ENCODE data around the gene PLAAT4. TPM values are rescaled to one million over a fixed set of nuclear protein-coding genes. Genes with fewer than 3 reads are reported as not detected.
"Not testable (repeated sequence)": the region's sequence is repeated elsewhere in the genome, so short reads cannot be mapped to it uniquely, and the experiment has no call there.

PLAAT4 gene
- polyA plus RNA-seq, 2 of the 4 experiments (the other 2 are of a cell fraction) = 0.74 to 1.6 TPM

GRCh38 chr11:63550156-63550700, 13.6 kb downstream of the PLAAT4 start:
- ATAC-seq; CTCF ChIA-PET; H3K4me2 ChIP-seq; H3K4me3 ChIP-seq; H3K4me1 ChIP-seq; DNase-seq (ENCODE audit: low read depth in 1 of 2, low spot score in 1 of 2); H3K27ac ChIP-seq; H3K9me3 ChIP-seq; FAIRE-seq: not testable (repeated sequence)
- POLR2A ChIA-PET = interaction anchor here (0.5 kb wide), 1 partner anchor 17 kb away, joined by 3 read pairs; no protein-coding TSS in a partner anchor
- 86% methylated on average over 25 of the region's 31 CpGs for WGBS (ENCODE audit: missing lambda C conversion rate)

DNA sequence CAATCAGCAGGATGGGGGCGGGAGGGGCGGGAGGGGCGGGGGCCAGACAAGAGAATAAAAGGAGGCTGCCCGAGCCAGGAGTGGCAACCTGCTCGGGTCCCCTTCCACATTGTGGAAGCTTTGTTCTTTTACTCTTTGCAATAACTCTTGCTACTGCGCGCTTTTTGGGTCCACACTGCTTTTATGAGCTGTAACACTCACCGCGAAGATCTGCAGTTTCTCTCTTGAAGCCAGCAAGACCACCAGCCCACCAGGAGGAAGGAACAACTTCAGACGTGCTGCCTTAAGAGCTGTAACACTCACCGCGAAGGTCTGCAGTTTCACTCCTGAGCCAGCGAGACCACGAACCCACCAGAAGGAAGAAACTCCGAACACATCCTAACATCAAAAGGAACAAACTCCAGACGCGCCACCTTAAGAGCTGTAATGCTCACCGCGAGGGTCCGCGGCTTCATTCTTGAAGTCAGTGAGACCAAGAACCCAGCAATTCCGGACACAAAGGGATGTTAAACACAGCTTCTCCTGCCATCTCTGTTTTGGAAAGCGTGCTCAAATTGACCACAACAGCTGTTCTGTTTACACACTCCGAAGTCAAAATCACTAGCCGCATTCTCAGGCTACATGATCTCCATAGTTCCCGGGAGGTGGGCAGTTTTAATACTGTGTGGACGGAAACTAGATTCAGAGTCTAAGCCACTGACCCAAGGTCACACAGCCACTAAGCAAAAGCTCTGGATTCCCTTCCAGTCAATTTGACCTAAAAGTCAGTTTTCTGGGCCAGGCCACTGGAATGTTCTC, 14.7 kb downstream of the PLAAT4 start:
- FAIRE-seq (no peak), ATAC-seq (no peak), DNase-seq (ENCODE audit: low read depth in 1 of 2, low spot score in 1 of 2) (no peak)
- TF ChIP-seq CTCF (IDR thresholded peaks at IDR 0.05) (no peak), KDM1A (IDR thresholded peaks at IDR 0.05; ENCODE audit: low read depth) (no peak), MYC (IDR thresholded peaks at IDR 0.05; ENCODE audit: borderline replicate concordance, low read length) (no peak), BHLHE40 (IDR thresholded peaks at IDR 0.05; ENCODE audit: low read depth, low read length) (no peak), EHF (CRISPR knock-in tag; IDR thresholded peaks at IDR 0.05) (no peak), FOXS1 (CRISPR knock-in tag; IDR thresholded peaks at IDR 0.05) (no peak), ZNF302 (CRISPR knock-in tag; IDR thresholded peaks at IDR 0.05) (no peak), CBX8 (IDR thresholded peaks at IDR 0.05) (no peak)
- TF ChIP-seq, protein P1, sequence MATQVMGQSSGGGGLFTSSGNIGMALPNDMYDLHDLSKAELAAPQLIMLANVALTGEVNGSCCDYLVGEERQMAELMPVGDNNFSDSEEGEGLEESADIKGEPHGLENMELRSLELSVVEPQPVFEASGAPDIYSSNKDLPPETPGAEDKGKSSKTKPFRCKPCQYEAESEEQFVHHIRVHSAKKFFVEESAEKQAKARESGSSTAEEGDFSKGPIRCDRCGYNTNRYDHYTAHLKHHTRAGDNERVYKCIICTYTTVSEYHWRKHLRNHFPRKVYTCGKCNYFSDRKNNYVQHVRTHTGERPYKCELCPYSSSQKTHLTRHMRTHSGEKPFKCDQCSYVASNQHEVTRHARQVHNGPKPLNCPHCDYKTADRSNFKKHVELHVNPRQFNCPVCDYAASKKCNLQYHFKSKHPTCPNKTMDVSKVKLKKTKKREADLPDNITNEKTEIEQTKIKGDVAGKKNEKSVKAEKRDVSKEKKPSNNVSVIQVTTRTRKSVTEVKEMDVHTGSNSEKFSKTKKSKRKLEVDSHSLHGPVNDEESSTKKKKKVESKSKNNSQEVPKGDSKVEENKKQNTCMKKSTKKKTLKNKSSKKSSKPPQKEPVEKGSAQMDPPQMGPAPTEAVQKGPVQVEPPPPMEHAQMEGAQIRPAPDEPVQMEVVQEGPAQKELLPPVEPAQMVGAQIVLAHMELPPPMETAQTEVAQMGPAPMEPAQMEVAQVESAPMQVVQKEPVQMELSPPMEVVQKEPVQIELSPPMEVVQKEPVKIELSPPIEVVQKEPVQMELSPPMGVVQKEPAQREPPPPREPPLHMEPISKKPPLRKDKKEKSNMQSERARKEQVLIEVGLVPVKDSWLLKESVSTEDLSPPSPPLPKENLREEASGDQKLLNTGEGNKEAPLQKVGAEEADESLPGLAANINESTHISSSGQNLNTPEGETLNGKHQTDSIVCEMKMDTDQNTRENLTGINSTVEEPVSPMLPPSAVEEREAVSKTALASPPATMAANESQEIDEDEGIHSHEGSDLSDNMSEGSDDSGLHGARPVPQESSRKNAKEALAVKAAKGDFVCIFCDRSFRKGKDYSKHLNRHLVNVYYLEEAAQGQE (IDR thresholded peaks at IDR 0.05) = no peak
- TF ChIP-seq, protein P2, sequence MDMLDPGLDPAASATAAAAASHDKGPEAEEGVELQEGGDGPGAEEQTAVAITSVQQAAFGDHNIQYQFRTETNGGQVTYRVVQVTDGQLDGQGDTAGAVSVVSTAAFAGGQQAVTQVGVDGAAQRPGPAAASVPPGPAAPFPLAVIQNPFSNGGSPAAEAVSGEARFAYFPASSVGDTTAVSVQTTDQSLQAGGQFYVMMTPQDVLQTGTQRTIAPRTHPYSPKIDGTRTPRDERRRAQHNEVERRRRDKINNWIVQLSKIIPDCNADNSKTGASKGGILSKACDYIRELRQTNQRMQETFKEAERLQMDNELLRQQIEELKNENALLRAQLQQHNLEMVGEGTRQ (IDR thresholded peaks at IDR 0.05) = no peak
- TF ChIP-seq, protein P3, sequence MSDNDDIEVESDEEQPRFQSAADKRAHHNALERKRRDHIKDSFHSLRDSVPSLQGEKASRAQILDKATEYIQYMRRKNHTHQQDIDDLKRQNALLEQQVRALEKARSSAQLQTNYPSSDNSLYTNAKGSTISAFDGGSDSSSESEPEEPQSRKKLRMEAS (IDR thresholded peaks at IDR 0.05) = no peak
- Histone ChIP-seq H3K4me3 (no peak overlapping the region), H3K4me2 (no peak overlapping the region), H3K27ac (no peak overlapping the region), H3K4me1 (no peaks in the 10 kb centered on the region), H3K9me3 (no peaks in the 10 kb centered on the region)
- POLR2A ChIA-PET = interaction anchor here (0.5 kb wide), 1 partner anchor 18 kb away, joined by 3 read pairs; no protein-coding TSS in a partner anchor
- WGBS (ENCODE audit: missing lambda C conversion rate) = 91% methylated on average over 27 of the region's 27 CpGs
- CTCF ChIA-PET = interaction anchor here (0.7 to 1.0 kb wide), 2 partner anchors 72 to 104 kb away, joined by 3 to 4 read pairs; no protein-coding TSS in a partner anchor

DNA sequence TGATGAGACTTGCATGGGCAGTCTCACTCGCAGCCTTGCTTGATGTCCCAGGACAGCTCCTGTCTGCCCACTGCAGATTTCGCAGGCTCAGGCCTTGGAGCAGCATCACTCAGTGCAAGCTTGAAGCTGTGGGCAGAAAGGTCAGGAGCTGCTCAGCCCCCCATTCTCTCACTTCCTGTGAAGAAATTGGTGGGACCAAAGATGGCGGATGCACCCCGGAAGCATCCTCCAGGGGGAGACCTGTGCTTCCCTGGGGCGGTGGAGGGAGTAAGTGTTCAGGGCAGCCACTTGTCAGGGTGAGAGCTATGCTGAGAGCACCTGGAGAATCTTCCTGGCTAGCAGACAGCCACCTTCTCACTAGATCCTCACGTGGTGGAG, 15.3 kb downstream of the PLAAT4 start:
- FAIRE-seq = no peak

More for the DNA sequence above, 15.3 kb downstream of the PLAAT4 start:
- ChIA-PET POLR2A (no interaction called here), CTCF (interaction anchor here (0.7 to 1.0 kb wide), 2 partner anchors 73 to 104 kb away, joined by 3 to 4 read pairs; no protein-coding TSS in a partner anchor)
- H3K4me2 ChIP-seq = no peak overlapping the region
- DNase-seq (ENCODE audit: low read depth in 1 of 2, low spot score in 1 of 2) (no peak), ATAC-seq (no peak; a peak in 1 of 6 replicates)
- H3K9me3 ChIP-seq = no peaks in the 10 kb centered on the region
- no peak overlapping the region for H3K4me3 ChIP-seq
- WGBS (ENCODE audit: missing lambda C conversion rate) = 89% methylated on average over 6 of the region's 6 CpGs
- H3K27ac ChIP-seq = no peak overlapping the region
- TF ChIP-seq, protein P4, sequence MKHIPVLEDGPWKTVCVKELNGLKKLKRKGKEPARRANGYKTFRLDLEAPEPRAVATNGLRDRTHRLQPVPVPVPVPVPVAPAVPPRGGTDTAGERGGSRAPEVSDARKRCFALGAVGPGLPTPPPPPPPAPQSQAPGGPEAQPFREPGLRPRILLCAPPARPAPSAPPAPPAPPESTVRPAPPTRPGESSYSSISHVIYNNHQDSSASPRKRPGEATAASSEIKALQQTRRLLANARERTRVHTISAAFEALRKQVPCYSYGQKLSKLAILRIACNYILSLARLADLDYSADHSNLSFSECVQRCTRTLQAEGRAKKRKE (CRISPR knock-in tag; IDR thresholded peaks at IDR 0.05; ENCODE audit: low read depth) = no peak
- TF ChIP-seq NFE2L2 (conservative IDR thresholded peaks at IDR 0.05; ENCODE audit: low read length) = no peak
- TF ChIP-seq CHD2 (IDR thresholded peaks at IDR 0.05; ENCODE audit: low read length, partially characterized antibody) = no peak
- TF ChIP-seq HOXB13 (CRISPR knock-in tag; IDR thresholded peaks at IDR 0.05; ENCODE audit: low read depth) = no peak
- no peak for TF ChIP-seq MAZ (IDR thresholded peaks at IDR 0.05; ENCODE audit: borderline replicate concordance, low read depth, low read length)
- H3K4me1 ChIP-seq = no peaks in the 10 kb centered on the region
